Gastroesophageal sphincter (tissue), 4 donors: ENCODE results near the gene ANTXR2. TPM values are rescaled to one million over a fixed set of nuclear protein-coding genes. Genes with fewer than 3 reads are reported as not detected.

Source experiments
- ATAC-seq: fragments of 150-250 bp; one replicate; pipeline ENCODE4 v1.9.1; 2016; ENCODE audit warnings: mild to moderate bottlenecking, moderate library complexity
- H3K27ac ChIP-seq, 4 donors: fragments of 200-600 bp; sonication (generic) in 3 of 4; 1 replicate in 3 of 4; 2 replicates in 1 of 4; pipeline ENCODE4 v1.5.1; 2016 to 2019
- H3K27me3 ChIP-seq: fragments of 200-600 bp; sonication (generic); one replicate; pipeline ENCODE4 v1.5.1; 2019
- H3K36me3 ChIP-seq, 2 donors: fragments of 200-600 bp; sonication (generic); one replicate each; pipeline ENCODE4 v1.5.1; 2019; ENCODE audit warnings: control low read depth in 1 of 2
- H3K4me1 ChIP-seq, 3 donors: fragments of 200-600 bp; sonication (generic); 1 replicate in 2 of 3; 2 replicates in 1 of 3; pipeline ENCODE4 v1.5.1; 2016 to 2019; ENCODE audit warnings: control low read depth in 2 of 3
- H3K4me3 ChIP-seq, 2 donors: fragments of 200-600 bp; sonication (generic); one replicate each; pipeline ENCODE4 v1.5.1; 2019; ENCODE audit warnings: mild to moderate bottlenecking in 1 of 2, moderate library complexity in 1 of 2
- H3K9me3 ChIP-seq, 3 donors: fragments of 200-600 bp; sonication (generic); one replicate each; pipeline ENCODE4 v1.5.1; 2017 to 2019; ENCODE audit warnings: control low read depth in 2 of 3
- CTCF ChIP-seq, 4 experiments: fragments of 200-600 bp in 2 of 4; fragments of 450-650 bp in 2 of 4; sonication (generic) in 1 of 4; IDR thresholded peaks; one replicate each; pipeline ENCODE4 v1.5.1; 2017 to 2019; ENCODE audit warnings: antibody characterized with exemption in 4 of 4, mild to moderate bottlenecking in 2 of 4, moderate library complexity in 2 of 4
- EP300 ChIP-seq: sonication (generic); formaldehyde crosslinking; IDR thresholded peaks from one replicate; pipeline ENCODE4 v1.6.1; 2017; ENCODE audit warnings: antibody characterized with exemption, mild to moderate bottlenecking
- POLR2A ChIP-seq, 2 donors: fragments of 450-650 bp; IDR thresholded peaks; one replicate each; pipeline ENCODE4 v1.6.1; 2017; ENCODE audit warnings: antibody characterized with exemption in 2 of 2, mild to moderate bottlenecking in 2 of 2, moderate library complexity in 1 of 2
- POLR2AphosphoS5 ChIP-seq: sonication (generic); formaldehyde crosslinking; IDR thresholded peaks from one replicate; pipeline ENCODE4 v1.6.1; 2017; ENCODE audit warnings: antibody characterized with exemption
- WGBS, 2 donors: methylation state at CpG; one replicate each; pipeline ENCODE4 v1.1.5; 2018; ENCODE audit warnings: low coverage in 1 of 2; 5-methylcytosine and 5-hydroxymethylcytosine counted together
- total RNA-seq, 4 donors: library from RNA; depleted of rRNA; stranded (reverse); fragments of >200 nt; gene quantifications; one replicate each; pipeline ENCODE4 v1.1.0, GENCODE V29; 2016

Gene ANTXR2
- total RNA-seq, 4 donors from 2014 or later: 440 to 611 (median 501) TPM

GRCh38 chr4:80036949-80037685 lies 35.9 kb downstream of the ANTXR2 start:
- 12 to 25% methylated on average over 2 of the region's 2 CpGs for WGBS, 2 donors
- Histone ChIP-seq H3K4me3 (peak overlapping the region; percentile 7 to 11), H3K4me1 (peaks cover 6 to 70% (median 31%) of the 10 kb centered on the region in 3 donors), H3K27me3 (no peaks in the 10 kb centered on the region), H3K27ac (peak overlapping the region; percentile 80 to 87 (median 84)), H3K36me3 (peaks cover 2 to 34% of the 10 kb centered on the region in 2 donors), H3K9me3 (no peaks in the 10 kb centered on the region)
- peak; percentile 97 for ATAC-seq
- no peak for TF ChIP-seq CTCF (IDR thresholded peaks at IDR 0.05)
- no peak for TF ChIP-seq POLR2A (IDR thresholded peaks at IDR 0.05)
- TF ChIP-seq POLR2AphosphoS5: peak; percentile 90
- no peak for TF ChIP-seq EP300

GRCh38 chr4:80036306-80036705 lies 36.7 kb downstream of the ANTXR2 start:
- peak overlapping the region in 1 of 2 donors; percentile 11 for H3K4me3 ChIP-seq
- no peaks in the 10 kb centered on the region for H3K9me3 ChIP-seq
- no peak for ATAC-seq
- H3K4me1 ChIP-seq: peaks cover 6 to 71% (median 32%) of the 10 kb centered on the region in 3 donors
- TF ChIP-seq EP300 (no peak), POLR2A (IDR thresholded peaks at IDR 0.05) (no peak), POLR2AphosphoS5 (no peak), CTCF (IDR thresholded peaks at IDR 0.05) (no peak)
- H3K36me3 ChIP-seq: peaks cover 0 to 32% of the 10 kb centered on the region in 2 donors
- H3K27me3 ChIP-seq: no peaks in the 10 kb centered on the region
- H3K27ac ChIP-seq: peak overlapping the region; percentile 80 to 87 (median 84)
- 71 to 79% methylated on average over 7 of the region's 7 CpGs for WGBS, 2 donors

DNA sequence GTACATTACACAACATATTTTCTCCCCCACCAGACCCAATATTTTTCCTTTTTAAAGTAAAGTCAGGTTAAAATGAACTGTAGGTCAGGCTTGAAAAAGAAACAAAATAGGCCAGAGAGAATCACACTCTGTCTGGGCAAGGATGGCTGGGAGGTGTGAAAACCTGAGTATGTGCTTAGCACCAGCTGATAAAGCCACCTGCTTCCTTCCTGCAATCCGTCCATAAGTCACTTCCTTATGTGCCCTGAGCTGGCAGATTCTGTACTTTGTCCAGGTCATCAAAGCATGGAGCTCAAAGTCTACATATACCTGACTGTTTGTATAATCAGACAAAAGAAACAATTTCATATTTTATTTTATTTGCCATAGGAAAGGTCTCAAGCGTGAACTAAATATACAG lies 37.7 kb downstream of the ANTXR2 start:
- TF ChIP-seq CTCF (IDR thresholded peaks at IDR 0.05): no peak
- no peak for TF ChIP-seq POLR2A (IDR thresholded peaks at IDR 0.05)
- no peak for TF ChIP-seq EP300
- no peak for TF ChIP-seq POLR2AphosphoS5
- ATAC-seq: no peak
- H3K4me3 ChIP-seq: no peak overlapping the region
- H3K4me1 ChIP-seq: peaks cover 6 to 71% (median 32%) of the 10 kb centered on the region in 3 donors
- no peaks in the 10 kb centered on the region for H3K27me3 ChIP-seq
- WGBS, 2 donors: 61 to 78% methylated on average over 2 of the region's 2 CpGs
- no peaks in the 10 kb centered on the region for H3K9me3 ChIP-seq
- peaks cover 0 to 37% of the 10 kb centered on the region in 2 donors for H3K36me3 ChIP-seq
- H3K27ac ChIP-seq: peak overlapping the region; percentile 43 to 87 (median 75)

DNA sequence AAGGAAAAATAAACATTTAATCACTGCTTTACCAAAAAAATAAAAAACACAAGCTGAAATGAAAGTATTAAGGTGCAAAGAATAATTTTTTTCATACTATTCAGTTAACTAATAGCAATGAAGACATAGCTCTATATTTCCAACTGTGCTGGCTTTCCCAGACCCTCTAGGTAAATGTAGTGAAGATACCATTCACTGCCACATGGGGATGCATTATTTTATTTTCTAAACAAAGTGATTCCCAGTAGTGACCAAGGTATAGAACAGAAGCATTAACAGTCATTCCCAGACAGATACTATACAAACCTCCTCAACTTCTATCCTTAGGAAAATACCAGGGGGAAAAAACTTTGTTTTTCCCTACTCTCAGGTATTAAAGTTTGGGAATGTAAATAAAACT lies 39.4 kb downstream of the ANTXR2 start:
- no peaks in the 10 kb centered on the region for H3K27me3 ChIP-seq
- no peak for ATAC-seq
- H3K36me3 ChIP-seq: peaks cover 6 to 42% of the 10 kb centered on the region in 2 donors
- H3K27ac ChIP-seq: no peak overlapping the region
- TF ChIP-seq CTCF (IDR thresholded peaks at IDR 0.05) (peak in 1 of 4 experiments; percentile 12), POLR2AphosphoS5 (no peak)
- no peaks in the 10 kb centered on the region for H3K9me3 ChIP-seq
- peaks cover 6 to 76% (median 32%) of the 10 kb centered on the region in 3 donors for H3K4me1 ChIP-seq
- H3K4me3 ChIP-seq: no peak overlapping the region

GRCh38 chr4:80029364-80029763 lies 43.7 kb downstream of the ANTXR2 start:
- 64 to 73% methylated on average over 2 of the region's 2 CpGs for WGBS, 2 donors
- no peak for TF ChIP-seq CTCF (IDR thresholded peaks at IDR 0.05)
- TF ChIP-seq EP300: no peak
- ATAC-seq: no peak
- peak overlapping the region in 1 of 4 donors; percentile 36 for H3K27ac ChIP-seq
- peaks cover 13 to 67% of the 10 kb centered on the region in 2 donors for H3K36me3 ChIP-seq
- no peaks in the 10 kb centered on the region for H3K27me3 ChIP-seq
- H3K4me3 ChIP-seq: no peak overlapping the region
- no peaks in the 10 kb centered on the region for H3K9me3 ChIP-seq
- H3K4me1 ChIP-seq: peaks cover 0 to 56% (median 15%) of the 10 kb centered on the region in 3 donors
